Activated naive CD8-positive, alpha-beta T cell (primary cell): ENCODE results near the gene GRPR.

ENCODE experiments used
- H3K27ac Mint-ChIP-seq: one replicate; pipeline ENCODE4 v1.8.0; 2021; ENCODE audit warnings: mixed read lengths
- H3K27me3 Mint-ChIP-seq: one replicate; pipeline ENCODE4 v1.8.0; 2021; ENCODE audit warnings: mixed read lengths
- H3K36me3 Mint-ChIP-seq: one replicate; pipeline ENCODE4 v1.8.0; 2021; ENCODE audit warnings: mixed read lengths
- H3K4me1 Mint-ChIP-seq: one replicate; pipeline ENCODE4 v1.8.0; 2021; ENCODE audit warnings: low read depth, mixed read lengths
- H3K4me3 Mint-ChIP-seq: one replicate; pipeline ENCODE4 v1.8.0; 2021; ENCODE audit warnings: mild to moderate bottlenecking, mixed read lengths
- H3K9me3 Mint-ChIP-seq: one replicate; pipeline ENCODE4 v1.8.0; 2021; ENCODE audit warnings: low read depth, mixed read lengths

GRPR gene

GRCh38 chrX:16119353-16120220 lies 3.8 kb upstream of the GRPR start:
- Mint-ChIP-seq H3K27me3 (peaks cover 1% of the 10 kb centered on the region), H3K9me3 (no peaks in the 10 kb centered on the region), H3K36me3 (no peaks in the 10 kb centered on the region), H3K4me1 (peaks cover 19% of the 10 kb centered on the region), H3K27ac (peak overlapping the region; percentile 25), H3K4me3 (no peak overlapping the region)

GRCh38 chrX:16120431-16120830 lies 2.9 kb upstream of the GRPR start:
- Mint-ChIP-seq H3K9me3 (no peaks in the 10 kb centered on the region), H3K4me3 (no peak overlapping the region)

GRCh38 chrX:16124201-16124600 lies 836 bp downstream of the GRPR start:
- Mint-ChIP-seq H3K27ac (no peak overlapping the region), H3K9me3 (no peaks in the 10 kb centered on the region), H3K36me3 (no peaks in the 10 kb centered on the region), H3K4me3 (no peak overlapping the region), H3K4me1 (peaks cover 16% of the 10 kb centered on the region), H3K27me3 (peaks cover 5% of the 10 kb centered on the region)

More at GRCh38 chrX:16120431-16120830, 2.9 kb upstream of the GRPR start:
- Mint-ChIP-seq H3K27me3 (peaks cover 1% of the 10 kb centered on the region), H3K36me3 (no peaks in the 10 kb centered on the region), H3K4me1 (peaks cover 19% of the 10 kb centered on the region), H3K27ac (no peak overlapping the region)

- peaks cover 4% of the 10 kb centered on the region for H3K27me3 Mint-ChIP-seq
- H3K4me3 Mint-ChIP-seq: no peak overlapping the region
- H3K9me3 Mint-ChIP-seq: no peaks in the 10 kb centered on the region
- H3K4me1 Mint-ChIP-seq: peaks cover 2% of the 10 kb centered on the region
- H3K27ac Mint-ChIP-seq: no peak overlapping the region
- no peaks in the 10 kb centered on the region for H3K36me3 Mint-ChIP-seq
Measured at GRCh38 chrX:16125520-16126149, 2.3 kb downstream of the GRPR start.

- H3K27ac Mint-ChIP-seq: no peak overlapping the region
- H3K4me3 Mint-ChIP-seq: no peak overlapping the region
- no peaks in the 10 kb centered on the region for H3K36me3 Mint-ChIP-seq
- peaks cover 4% of the 10 kb centered on the region for H3K27me3 Mint-ChIP-seq
- no peaks in the 10 kb centered on the region for H3K4me1 Mint-ChIP-seq
- H3K9me3 Mint-ChIP-seq: no peaks in the 10 kb centered on the region
Measured at GRCh38 chrX:16130707-16131106, 7.3 kb downstream of the GRPR start.

GRCh38 chrX:16134936-16135335 lies 11.6 kb downstream of the GRPR start:
- H3K9me3 Mint-ChIP-seq: no peaks in the 10 kb centered on the region
- H3K4me3 Mint-ChIP-seq: no peak overlapping the region
- no peaks in the 10 kb centered on the region for H3K27me3 Mint-ChIP-seq
- H3K36me3 Mint-ChIP-seq: no peaks in the 10 kb centered on the region
- H3K27ac Mint-ChIP-seq: no peak overlapping the region
- H3K4me1 Mint-ChIP-seq: peaks cover under 1% of the 10 kb centered on the region

- H3K27me3 Mint-ChIP-seq: no peaks in the 10 kb centered on the region
- no peaks in the 10 kb centered on the region for H3K36me3 Mint-ChIP-seq
- peaks cover 4% of the 10 kb centered on the region for H3K4me1 Mint-ChIP-seq
- no peaks in the 10 kb centered on the region for H3K9me3 Mint-ChIP-seq
- H3K4me3 Mint-ChIP-seq: no peak overlapping the region
- no peak overlapping the region for H3K27ac Mint-ChIP-seq
Measured at GRCh38 chrX:16136080-16136479, 12.7 kb downstream of the GRPR start.

GRCh38 chrX:16137416-16138107 lies 14.2 kb downstream of the GRPR start:
- Mint-ChIP-seq H3K4me3 (no peak overlapping the region), H3K27me3 (no peaks in the 10 kb centered on the region), H3K9me3 (no peaks in the 10 kb centered on the region), H3K27ac (no peak overlapping the region), H3K36me3 (no peaks in the 10 kb centered on the region), H3K4me1 (peaks cover 4% of the 10 kb centered on the region)

GRCh38 chrX:16138108-16138427 lies 14.7 kb downstream of the GRPR start:
- Mint-ChIP-seq H3K9me3 (no peaks in the 10 kb centered on the region), H3K27me3 (no peaks in the 10 kb centered on the region), H3K4me1 (peaks cover 4% of the 10 kb centered on the region), H3K4me3 (no peak overlapping the region), H3K27ac (no peak overlapping the region), H3K36me3 (no peaks in the 10 kb centered on the region)

GRCh38 chrX:16140448-16140847 lies 17.1 kb downstream of the GRPR start:
- no peaks in the 10 kb centered on the region for H3K36me3 Mint-ChIP-seq
- H3K9me3 Mint-ChIP-seq: peaks cover 4% of the 10 kb centered on the region
- H3K27ac Mint-ChIP-seq: no peak overlapping the region
- H3K27me3 Mint-ChIP-seq: peaks cover 3% of the 10 kb centered on the region
- H3K4me3 Mint-ChIP-seq: no peak overlapping the region
- H3K4me1 Mint-ChIP-seq: peaks cover 4% of the 10 kb centered on the region

- peaks cover 4% of the 10 kb centered on the region for H3K4me1 Mint-ChIP-seq
- peaks cover 4% of the 10 kb centered on the region for H3K9me3 Mint-ChIP-seq
- peaks cover 3% of the 10 kb centered on the region for H3K27me3 Mint-ChIP-seq
- H3K27ac Mint-ChIP-seq: no peak overlapping the region
- H3K4me3 Mint-ChIP-seq: no peak overlapping the region
- no peaks in the 10 kb centered on the region for H3K36me3 Mint-ChIP-seq
Measured at GRCh38 chrX:16140983-16141382, 17.6 kb downstream of the GRPR start.

- H3K4me1 Mint-ChIP-seq: peaks cover 4% of the 10 kb centered on the region
- no peak overlapping the region for H3K27ac Mint-ChIP-seq
- H3K36me3 Mint-ChIP-seq: no peaks in the 10 kb centered on the region
- H3K9me3 Mint-ChIP-seq: peaks cover 4% of the 10 kb centered on the region
- H3K27me3 Mint-ChIP-seq: peaks cover 3% of the 10 kb centered on the region
- no peak overlapping the region for H3K4me3 Mint-ChIP-seq
Measured at GRCh38 chrX:16141422-16142245, 18.3 kb downstream of the GRPR start.

- peaks cover 3% of the 10 kb centered on the region for H3K27me3 Mint-ChIP-seq
- H3K27ac Mint-ChIP-seq: no peak overlapping the region
- peaks cover 4% of the 10 kb centered on the region for H3K9me3 Mint-ChIP-seq
- H3K36me3 Mint-ChIP-seq: no peaks in the 10 kb centered on the region
- peaks cover 4% of the 10 kb centered on the region for H3K4me1 Mint-ChIP-seq
- no peak overlapping the region for H3K4me3 Mint-ChIP-seq
Measured at GRCh38 chrX:16142246-16142558, 18.8 kb downstream of the GRPR start.

GRCh38 chrX:16143968-16144367 lies 20.6 kb downstream of the GRPR start:
- H3K4me3 Mint-ChIP-seq: no peak overlapping the region
- no peak overlapping the region for H3K27ac Mint-ChIP-seq
- no peaks in the 10 kb centered on the region for H3K36me3 Mint-ChIP-seq
- H3K9me3 Mint-ChIP-seq: peaks cover 4% of the 10 kb centered on the region
- H3K4me1 Mint-ChIP-seq: peaks cover 4% of the 10 kb centered on the region
- H3K27me3 Mint-ChIP-seq: peaks cover 3% of the 10 kb centered on the region

GRCh38 chrX:16144420-16144819 lies 21.1 kb downstream of the GRPR start:
- H3K36me3 Mint-ChIP-seq: no peaks in the 10 kb centered on the region
- no peak overlapping the region for H3K27ac Mint-ChIP-seq
- peaks cover 4% of the 10 kb centered on the region for H3K9me3 Mint-ChIP-seq
- H3K4me3 Mint-ChIP-seq: no peak overlapping the region
- H3K27me3 Mint-ChIP-seq: peaks cover 3% of the 10 kb centered on the region
- H3K4me1 Mint-ChIP-seq: peaks cover 4% of the 10 kb centered on the region
